Left lung (tissue), 10 donors: Measurements from ENCODE around the gene GPR152. TPM values are rescaled to one million over a fixed set of nuclear protein-coding genes. Genes with fewer than 3 reads are reported as not detected.

Experiments used
- ATAC-seq: fragments of 200-7000 bp; cut with Tn5 transposase; one replicate; pipeline ENCODE4 v1.9.1; 2020; ENCODE audit warnings: moderate library complexity
- DNase-seq, 4 donors: peaks; one replicate each; pipeline ENCODE4 v3.0.0-alpha.2; 2013 to 2020
- H3K27ac ChIP-seq, 2 donors: fragments of 200-600 bp; sonication (generic) in 1 of 2; one replicate each; pipeline versions ENCODE4 v1.5.0 to v1.8.0; 2020 to 2021
- H3K27me3 ChIP-seq, 2 donors: fragments of 200-600 bp; sonication (generic) in 1 of 2; one replicate each; pipeline versions ENCODE4 v1.5.0 to v1.8.0; 2020 to 2021
- H3K36me3 ChIP-seq, 2 donors: fragments of 200-600 bp; sonication (generic) in 1 of 2; one replicate each; pipeline versions ENCODE4 v1.5.0 to v1.8.0; 2020 to 2021
- H3K4me1 ChIP-seq, 2 donors: fragments of 200-600 bp; one replicate each; pipeline ENCODE4 v1.8.0; 2021
- H3K4me3 ChIP-seq, 2 donors: fragments of 200-600 bp; sonication (generic) in 1 of 2; one replicate each; pipeline versions ENCODE4 v1.5.0 to v1.8.0; 2020 to 2021; ENCODE audit warnings: mild to moderate bottlenecking in 1 of 2
- H3K9me3 ChIP-seq, 2 donors: fragments of 200-600 bp; sonication (generic) in 1 of 2; one replicate each; pipeline versions ENCODE4 v1.5.0 to v1.8.0; 2020 to 2021
- intact Hi-C, 2 donors: fragments of 100-400 bp; cut with DNase I; formaldehyde crosslinking; loops; one replicate each; pipeline versions ENCODE4 v1.11.2 to v1.14.2; 2022
- polyA plus RNA-seq, 6 donors: library from polyadenylated mRNA; unstranded; fragments of 120-200 nt; gene quantifications; one replicate each; pipeline ENCODE4 v1.2.1, GENCODE V29; 2013; ENCODE audit not compliant: insufficient read length in 6 of 6
- total RNA-seq, 2 donors: library from RNA; stranded (reverse); fragmentation: NEBNext Ultra II Directional; extraction: Animal tissue kit (Norgen Biotek cat#: 25700); gene quantifications; one replicate each; pipeline ENCODE4 v1.2.1, GENCODE V29; 2021
- TF ChIP-seq, protein P1 (sequence below), 2 donors: fragments of 200-600 bp; sonication (generic) in 1 of 2; IDR thresholded peaks; one replicate each; pipeline versions ENCODE4 v1.5.0 to v1.8.0; 2021; ENCODE audit warnings: antibody characterized with exemption in 2 of 2
- donor health status: DM: no; HTN: yes; CAD: no.
- donor health status: DM: no; HTN: no; CAD: no.

Gene GPR152
- total and polyA plus RNA-seq, 8 donors, result not detected

DNA sequence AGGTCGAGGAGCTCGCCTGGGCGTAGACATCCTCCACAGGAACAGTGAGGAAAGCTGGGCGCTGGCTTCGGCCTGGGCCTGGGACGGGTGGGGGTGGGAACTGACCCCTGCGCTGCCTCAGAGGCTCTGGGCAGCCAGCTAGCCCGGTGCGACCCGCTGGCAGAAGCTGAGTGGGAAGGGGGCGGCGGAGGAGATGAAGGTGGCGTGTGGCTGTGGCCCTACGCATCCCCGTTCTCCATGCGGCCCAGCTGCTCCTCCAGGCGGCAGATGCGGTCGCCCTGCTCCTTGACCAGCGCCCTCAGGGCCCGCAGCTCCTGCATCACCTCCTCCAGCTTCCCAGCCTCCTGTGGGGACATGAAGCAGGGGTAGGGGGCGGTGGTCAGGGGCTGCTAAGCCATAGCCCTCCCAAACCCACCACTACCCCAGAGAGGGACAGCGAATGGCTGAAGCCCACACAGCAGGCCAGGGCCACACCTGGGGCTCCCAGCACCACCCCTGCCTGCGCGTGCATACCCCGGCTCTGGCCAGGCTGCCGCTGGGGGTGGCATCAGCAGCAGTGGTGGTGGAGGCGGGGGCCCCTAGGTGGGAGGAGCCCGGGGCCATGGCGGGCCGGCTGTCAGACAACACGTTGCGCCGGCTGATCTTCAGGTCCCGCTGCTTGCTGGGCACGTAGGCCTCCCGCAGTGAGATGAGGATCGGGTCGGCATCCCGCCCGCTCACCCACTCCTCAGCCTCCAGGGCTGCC is 14.2 kb downstream of the GPR152 start:
- DNase-seq (peak in 1 of 4 donors; percentile 81), ATAC-seq (no peak)
- H3K27me3 ChIP-seq, result no peaks in the 10 kb centered on the region
- H3K4me3 ChIP-seq, result peak overlapping the region in 1 of 2 donors; percentile 34
- H3K4me1 ChIP-seq, result peaks cover 6 to 73% of the 10 kb centered on the region in 2 donors
- H3K9me3 ChIP-seq, result no peaks in the 10 kb centered on the region
- peaks cover 0 to 85% of the 10 kb centered on the region in 2 donors for H3K36me3 ChIP-seq
- TF ChIP-seq, protein P1, sequence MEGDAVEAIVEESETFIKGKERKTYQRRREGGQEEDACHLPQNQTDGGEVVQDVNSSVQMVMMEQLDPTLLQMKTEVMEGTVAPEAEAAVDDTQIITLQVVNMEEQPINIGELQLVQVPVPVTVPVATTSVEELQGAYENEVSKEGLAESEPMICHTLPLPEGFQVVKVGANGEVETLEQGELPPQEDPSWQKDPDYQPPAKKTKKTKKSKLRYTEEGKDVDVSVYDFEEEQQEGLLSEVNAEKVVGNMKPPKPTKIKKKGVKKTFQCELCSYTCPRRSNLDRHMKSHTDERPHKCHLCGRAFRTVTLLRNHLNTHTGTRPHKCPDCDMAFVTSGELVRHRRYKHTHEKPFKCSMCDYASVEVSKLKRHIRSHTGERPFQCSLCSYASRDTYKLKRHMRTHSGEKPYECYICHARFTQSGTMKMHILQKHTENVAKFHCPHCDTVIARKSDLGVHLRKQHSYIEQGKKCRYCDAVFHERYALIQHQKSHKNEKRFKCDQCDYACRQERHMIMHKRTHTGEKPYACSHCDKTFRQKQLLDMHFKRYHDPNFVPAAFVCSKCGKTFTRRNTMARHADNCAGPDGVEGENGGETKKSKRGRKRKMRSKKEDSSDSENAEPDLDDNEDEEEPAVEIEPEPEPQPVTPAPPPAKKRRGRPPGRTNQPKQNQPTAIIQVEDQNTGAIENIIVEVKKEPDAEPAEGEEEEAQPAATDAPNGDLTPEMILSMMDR (IDR thresholded peaks at IDR 0.05), result no peak
- peak overlapping the region in 1 of 2 donors; percentile 45 for H3K27ac ChIP-seq
- intact Hi-C loops, result no loop called here

GRCh38 chr11:67437809-67438157 is 14.7 kb downstream of the GPR152 start:
- Histone ChIP-seq H3K36me3 (peaks cover 0 to 90% of the 10 kb centered on the region in 2 donors), H3K4me1 (peaks cover 6 to 70% of the 10 kb centered on the region in 2 donors), H3K9me3 (no peaks in the 10 kb centered on the region), H3K4me3 (peak overlapping the region in 1 of 2 donors; percentile 34), H3K27me3 (no peaks in the 10 kb centered on the region), H3K27ac (peak overlapping the region in 1 of 2 donors; percentile 45)
- TF ChIP-seq, protein P1 (IDR thresholded peaks at IDR 0.05), result no peak
- no peak for DNase-seq
- no peak for ATAC-seq
- intact Hi-C loops, result no loop called here

DNA sequence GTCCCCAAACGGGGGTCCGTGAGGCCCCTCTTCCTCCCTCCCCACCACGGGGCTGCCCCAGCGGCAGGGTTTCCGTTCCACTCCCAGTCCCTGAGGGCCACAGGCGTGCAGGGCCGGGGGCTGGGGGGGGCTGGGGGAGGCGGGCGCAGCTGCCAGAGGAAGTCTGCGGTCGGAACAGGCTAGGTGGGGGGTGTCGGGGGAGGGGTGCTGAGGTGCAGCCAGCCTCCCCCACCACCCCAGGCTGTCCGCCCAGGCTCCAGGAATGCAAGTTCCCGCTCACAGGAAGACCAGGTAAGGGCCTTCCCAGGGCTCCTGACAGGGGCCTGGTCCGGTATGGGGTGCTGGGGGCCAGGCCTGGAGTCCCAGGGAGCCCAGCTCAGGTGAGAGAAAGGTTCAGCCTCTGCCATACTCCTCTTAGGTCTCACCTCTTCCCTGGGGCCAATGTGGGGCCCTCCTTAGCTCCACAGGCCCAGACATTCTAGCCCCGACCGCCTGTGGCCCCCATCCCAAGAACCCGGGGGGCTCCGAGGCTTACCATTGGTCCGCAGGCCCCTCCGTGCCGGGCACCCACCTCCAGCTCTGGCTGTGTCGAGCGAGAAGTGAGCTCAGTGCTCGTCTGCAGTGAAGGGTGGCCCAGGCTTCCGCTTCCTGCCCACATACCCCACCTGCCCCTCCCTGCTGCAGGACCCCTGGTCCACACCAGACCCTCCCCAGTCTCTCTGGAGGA is 15.3 kb downstream of the GPR152 start, which contains the start of gene PTPRCAP:
PTPRCAP (minus strand) TSS at position 601 of the 727 bp plus-strand sequence; CDS start at position 538, 63 bp downstream.
- DNase-seq, result peak in 1 of 4 donors; percentile 72
- intact Hi-C loops, result no loop called here
- H3K4me3 ChIP-seq, result peak within 1 kb of the TSS in 1 of 2 donors; percentile 34
- TF ChIP-seq, protein P1 (IDR thresholded peaks at IDR 0.05), result no peak
- peak; percentile 7 for ATAC-seq
- no peaks in the 10 kb centered on the region for H3K9me3 ChIP-seq
- no peaks in the 10 kb centered on the region for H3K27me3 ChIP-seq
- H3K27ac ChIP-seq, result peak within 1 kb of the TSS in 1 of 2 donors; percentile 45
- H3K4me1 ChIP-seq, result peaks cover under 1 to 64% of the 10 kb centered on the region in 2 donors
- peaks cover 0 to 95% of the 10 kb centered on the region in 2 donors for H3K36me3 ChIP-seq

DNA sequence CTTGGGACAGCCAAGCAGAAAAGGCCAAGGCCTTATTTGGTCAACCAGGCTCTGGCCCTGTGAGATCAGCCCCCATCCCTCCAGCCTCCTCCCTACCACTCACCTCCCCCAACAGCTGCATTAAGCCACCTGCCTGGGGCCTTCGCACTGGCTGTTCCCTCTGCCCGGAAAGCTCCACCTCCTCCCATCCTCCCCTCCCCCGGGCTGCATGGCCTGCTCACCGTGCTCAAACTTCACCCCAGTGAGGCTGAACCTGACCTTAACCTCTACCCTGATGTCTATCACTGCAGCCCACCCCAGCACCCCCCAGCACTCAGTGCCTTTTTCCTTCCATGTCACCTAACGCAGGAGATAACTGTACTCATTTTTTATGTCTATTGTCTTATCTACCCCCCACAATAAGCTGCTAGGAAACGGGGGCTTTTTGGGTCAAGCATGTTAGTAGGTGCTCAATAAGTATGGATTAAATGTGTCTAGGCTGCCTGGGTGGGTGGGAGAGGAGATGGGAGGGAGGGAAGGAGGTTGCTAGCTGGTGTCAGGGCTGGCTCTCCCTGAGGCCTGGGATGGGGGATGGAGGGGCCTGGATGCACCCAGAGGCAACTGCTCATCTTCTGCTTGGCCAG is 16.0 kb downstream of the GPR152 start:
- TF ChIP-seq, protein P1 (IDR thresholded peaks at IDR 0.05), result no peak
- Histone ChIP-seq H3K4me3 (peak overlapping the region in 1 of 2 donors; percentile 34), H3K4me1 (peaks cover 0 to 58% of the 10 kb centered on the region in 2 donors), H3K27ac (peak overlapping the region in 1 of 2 donors; percentile 45), H3K27me3 (no peaks in the 10 kb centered on the region), H3K36me3 (peaks cover 0 to 95% of the 10 kb centered on the region in 2 donors), H3K9me3 (no peaks in the 10 kb centered on the region)
- intact Hi-C loops, result no loop called here
- DNase-seq, result peak in 1 of 4 donors; percentile 72
- ATAC-seq, result no peak
